ENCODE measurements around the gene FBXO30. TPM values are rescaled to one million over a fixed set of nuclear protein-coding genes. Genes with fewer than 3 reads are reported as not detected.

The FBXO30 gene
- total and polyA plus RNA-seq, 9 of the 15 experiments (the other 6 are each of a cell fraction or from before 2014, with no cell fraction given) = 3.6 to 12.8 (median 7.1) TPM

DNA sequence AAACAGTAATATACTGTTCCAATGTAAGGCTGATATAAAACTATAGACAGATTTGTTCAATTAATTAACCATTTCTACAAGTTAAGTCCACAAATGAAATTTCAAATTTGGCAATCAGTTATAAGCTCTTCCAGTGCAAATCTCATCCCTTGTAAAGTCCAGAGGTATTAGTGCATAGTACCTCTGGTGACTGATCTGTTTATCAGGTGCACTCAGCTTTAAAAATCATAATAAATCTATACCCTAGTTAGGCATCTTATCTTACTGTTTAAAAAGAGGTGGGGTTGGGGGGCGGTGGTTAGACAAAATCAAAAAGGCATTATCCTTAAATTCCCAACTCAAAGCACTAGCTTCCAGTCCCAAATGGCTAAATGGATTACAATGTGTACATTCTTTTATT lies 2.9 kb downstream of the FBXO30 start (continued):
- TF ChIP-seq ETV5 (CRISPR knock-in tag; IDR thresholded peaks at IDR 0.05; ENCODE audit: low read depth) (no peak), ZEB2 (IDR thresholded peaks at IDR 0.05) (no peak), ZNF436 (CRISPR knock-in tag; IDR thresholded peaks at IDR 0.05) (no peak), CBFA2T2 (conservative IDR thresholded peaks at IDR 0.05) (peak; percentile 13; the same call in 1 of the 2 replicates), XRCC4 (IDR thresholded peaks at IDR 0.05; ENCODE audit: extremely low read depth, insufficient read depth, insufficient read length) (no peak), KLF16 (IDR thresholded peaks at IDR 0.05) (no peak), SIN3B (IDR thresholded peaks at IDR 0.05; ENCODE audit: low read depth) (no peak), NBN (IDR thresholded peaks at IDR 0.05; ENCODE audit: low read depth) (no peak), TGIF2 (CRISPR knock-in tag; IDR thresholded peaks at IDR 0.05) (no peak), DPF2 (IDR thresholded peaks at IDR 0.05) (peak; percentile 39; the same call in 1 of the 2 replicates), GABPB1 (CRISPR knock-in tag; IDR thresholded peaks at IDR 0.05) (no peak), HNRNPK (IDR thresholded peaks at IDR 0.05; ENCODE audit: low read depth, low read length, poor library complexity, severe bottlenecking) (no peak), ZBED1 (IDR thresholded peaks at IDR 0.05) (no peak), CBX2 (IDR thresholded peaks at IDR 0.05; ENCODE audit: insufficient read depth, low read length, poor library complexity, severe bottlenecking) (no peak), MED1 (CRISPR knock-in tag; IDR thresholded peaks at IDR 0.05; ENCODE audit: borderline replicate concordance) (no peak), MCM2 (IDR thresholded peaks at IDR 0.05; ENCODE audit: low read depth) (no peak), FOXK2 (conservative IDR thresholded peaks at IDR 0.05 in 1 of 2, IDR thresholded peaks at IDR 0.05 in 1 of 2; ENCODE audit: low read depth in 2 of 2) (no peak), CGGBP1 (CRISPR knock-in tag; IDR thresholded peaks at IDR 0.05) (no peak), POLR2B (IDR thresholded peaks at IDR 0.05; ENCODE audit: low read depth, partially characterized antibody) (no peak), BRD4 (IDR thresholded peaks at IDR 0.05) (no peak)
- TF ChIP-seq, protein P1, sequence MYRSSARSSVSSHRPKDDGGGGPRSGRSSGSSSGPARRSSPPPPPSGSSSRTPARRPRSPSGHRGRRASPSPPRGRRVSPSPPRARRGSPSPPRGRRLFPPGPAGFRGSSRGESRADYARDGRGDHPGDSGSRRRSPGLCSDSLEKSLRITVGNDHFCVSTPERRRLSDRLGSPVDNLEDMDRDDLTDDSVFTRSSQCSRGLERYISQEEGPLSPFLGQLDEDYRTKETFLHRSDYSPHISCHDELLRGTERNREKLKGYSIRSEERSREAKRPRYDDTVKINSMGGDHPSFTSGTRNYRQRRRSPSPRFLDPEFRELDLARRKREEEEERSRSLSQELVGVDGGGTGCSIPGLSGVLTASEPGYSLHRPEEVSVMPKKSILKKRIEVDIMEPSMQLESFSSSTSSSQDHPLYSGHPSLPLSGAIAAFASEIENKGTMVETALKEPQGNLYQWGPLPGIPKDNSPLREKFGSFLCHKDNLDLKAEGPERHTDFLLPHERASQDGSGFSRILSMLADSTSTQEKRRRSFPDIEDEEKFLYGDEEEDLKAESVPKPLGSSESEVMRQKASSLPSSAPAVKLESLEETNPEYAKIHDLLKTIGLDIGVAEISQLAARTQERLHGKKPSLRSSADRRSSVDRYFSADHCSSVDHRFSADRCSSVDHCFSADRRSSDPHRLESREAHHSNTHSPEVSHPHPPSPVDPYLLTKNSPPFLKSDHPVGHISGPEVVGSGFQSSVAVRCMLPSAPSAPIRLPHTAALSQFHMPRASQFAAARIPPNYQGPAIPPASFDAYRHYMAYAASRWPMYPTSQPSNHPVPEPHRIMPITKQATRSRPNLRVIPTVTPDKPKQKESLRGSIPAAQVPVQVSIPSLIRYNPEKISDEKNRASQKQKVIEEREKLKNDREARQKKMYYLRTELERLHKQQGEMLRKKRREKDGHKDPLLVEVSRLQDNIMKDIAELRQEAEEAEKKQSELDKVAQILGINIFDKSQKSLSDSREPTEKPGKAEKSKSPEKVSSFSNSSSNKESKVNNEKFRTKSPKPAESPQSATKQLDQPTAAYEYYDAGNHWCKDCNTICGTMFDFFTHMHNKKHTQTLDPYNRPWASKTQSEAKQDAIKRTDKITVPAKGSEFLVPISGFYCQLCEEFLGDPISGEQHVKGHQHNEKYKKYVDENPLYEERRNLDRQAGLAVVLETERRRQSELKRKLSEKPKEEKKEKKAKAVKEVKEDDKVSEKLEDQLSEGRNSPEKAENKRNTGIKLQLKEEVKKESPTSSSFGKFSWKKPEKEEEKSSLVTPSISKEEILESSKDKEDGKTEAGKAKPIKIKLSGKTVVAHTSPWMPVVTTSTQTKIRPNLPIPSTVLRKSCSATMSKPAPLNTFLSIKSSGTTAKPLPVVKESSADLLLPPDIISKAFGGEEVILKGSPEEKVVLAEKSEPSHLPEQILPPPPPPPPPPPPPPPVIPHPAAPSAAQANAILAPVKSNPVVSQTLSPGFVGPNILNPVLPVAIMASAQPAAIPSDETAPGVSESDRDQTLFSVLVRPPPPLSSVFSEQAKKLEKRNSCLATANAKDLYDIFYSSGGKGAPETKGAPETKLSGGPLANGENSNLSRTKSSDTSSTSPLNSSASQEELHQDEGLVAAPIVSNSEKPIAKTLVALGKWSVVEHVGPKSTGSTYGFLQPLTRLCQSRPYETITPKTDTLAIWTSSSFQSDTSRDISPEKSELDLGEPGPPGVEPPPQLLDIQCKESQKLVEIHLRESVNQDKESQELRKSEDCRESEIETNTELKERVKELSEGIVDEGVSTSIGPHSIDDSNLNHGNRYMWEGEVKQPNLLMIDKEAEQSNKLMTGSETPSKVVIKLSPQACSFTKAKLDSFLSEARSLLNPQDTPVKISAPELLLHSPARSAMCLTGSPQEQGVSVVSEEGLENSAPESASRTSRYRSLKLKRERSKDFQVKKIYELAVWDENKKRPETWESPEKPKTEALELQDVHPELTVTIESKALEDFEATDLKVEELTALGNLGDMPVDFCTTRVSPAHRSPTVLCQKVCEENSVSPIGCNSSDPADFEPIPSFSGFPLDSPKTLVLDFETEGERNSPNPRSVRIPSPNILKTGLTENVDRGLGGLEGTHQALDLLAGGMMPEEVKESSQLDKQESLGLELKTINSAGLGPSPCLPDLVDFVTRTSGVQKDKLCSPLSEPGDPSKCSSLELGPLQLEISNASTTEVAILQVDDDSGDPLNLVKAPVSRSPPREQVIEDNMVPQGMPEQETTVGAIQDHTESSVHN (IDR thresholded peaks at IDR 0.05; ENCODE audit: borderline replicate concordance in 1 of 2, low read depth in 1 of 2) = no peak
- TF ChIP-seq, protein P2, sequence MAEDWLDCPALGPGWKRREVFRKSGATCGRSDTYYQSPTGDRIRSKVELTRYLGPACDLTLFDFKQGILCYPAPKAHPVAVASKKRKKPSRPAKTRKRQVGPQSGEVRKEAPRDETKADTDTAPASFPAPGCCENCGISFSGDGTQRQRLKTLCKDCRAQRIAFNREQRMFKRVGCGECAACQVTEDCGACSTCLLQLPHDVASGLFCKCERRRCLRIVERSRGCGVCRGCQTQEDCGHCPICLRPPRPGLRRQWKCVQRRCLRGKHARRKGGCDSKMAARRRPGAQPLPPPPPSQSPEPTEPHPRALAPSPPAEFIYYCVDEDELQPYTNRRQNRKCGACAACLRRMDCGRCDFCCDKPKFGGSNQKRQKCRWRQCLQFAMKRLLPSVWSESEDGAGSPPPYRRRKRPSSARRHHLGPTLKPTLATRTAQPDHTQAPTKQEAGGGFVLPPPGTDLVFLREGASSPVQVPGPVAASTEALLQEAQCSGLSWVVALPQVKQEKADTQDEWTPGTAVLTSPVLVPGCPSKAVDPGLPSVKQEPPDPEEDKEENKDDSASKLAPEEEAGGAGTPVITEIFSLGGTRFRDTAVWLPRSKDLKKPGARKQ (CRISPR knock-in tag; IDR thresholded peaks at IDR 0.05) = no peak

Measured in K562 (cell line).